GM18951 (cell line): ENCODE data around the gene AGAP1.
"Not testable (repeated sequence)": the region's sequence is repeated elsewhere in the genome, so short reads cannot be mapped to it uniquely, and the experiment has no call there.

ENCODE experiments used
- POLR2A ChIP-seq: IDR thresholded peaks from 4 replicates; pipeline ENCODE4 v1.6.1; 2011; ENCODE audit warnings: mild to moderate bottlenecking; ENCODE audit not compliant: insufficient read length, insufficient read depth; ENCODE audit errors: extremely low read depth
- in situ Hi-C: fragments of 300-500 bp; cut with MboI; formaldehyde crosslinking; loops from one replicate; pipeline ENCODE4 v1.12.0; 2022; ENCODE audit warnings: low sequenced_read_pairs, mixed read lengths, inconsistent platforms; ENCODE audit not compliant: unreplicated experiment

Gene AGAP1

DNA sequence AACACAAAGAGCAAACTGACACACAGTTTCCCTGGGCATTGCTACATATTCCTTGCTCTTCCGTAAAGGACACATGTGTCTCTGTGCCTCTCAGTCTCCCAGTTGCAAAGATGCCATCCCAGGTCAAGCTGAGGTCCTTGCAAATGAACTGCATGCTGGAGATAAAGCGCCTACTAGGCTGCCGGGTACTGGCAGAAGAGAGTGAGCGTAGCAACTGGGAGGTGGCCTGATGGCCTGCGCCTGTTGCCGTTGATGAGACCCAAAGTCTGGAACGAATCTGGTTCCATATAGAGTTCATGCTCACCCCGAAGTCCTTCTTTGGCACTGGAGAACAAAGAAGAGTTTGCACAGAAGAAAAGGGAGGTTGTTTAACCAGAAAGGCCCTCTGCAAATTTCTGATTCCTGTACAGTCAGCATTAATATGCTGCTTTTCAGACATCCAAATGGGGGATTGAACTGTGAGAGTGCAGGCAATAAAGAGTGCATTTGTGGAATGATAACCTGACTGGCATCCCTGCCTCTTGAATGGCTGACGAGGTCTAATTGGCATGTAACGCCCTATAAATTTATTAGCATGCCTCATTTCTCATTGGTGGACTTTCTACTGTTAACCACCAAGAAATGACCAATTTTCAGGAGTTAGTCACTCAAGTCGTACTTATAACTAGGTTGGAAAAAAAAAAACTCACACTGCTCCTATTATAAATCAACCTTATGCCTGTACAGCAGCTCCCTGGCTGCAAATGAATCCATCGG lies 595.6 kb downstream of the AGAP1 start:
- no peak for TF ChIP-seq POLR2A
- in situ Hi-C loops, result no loop called here

DNA sequence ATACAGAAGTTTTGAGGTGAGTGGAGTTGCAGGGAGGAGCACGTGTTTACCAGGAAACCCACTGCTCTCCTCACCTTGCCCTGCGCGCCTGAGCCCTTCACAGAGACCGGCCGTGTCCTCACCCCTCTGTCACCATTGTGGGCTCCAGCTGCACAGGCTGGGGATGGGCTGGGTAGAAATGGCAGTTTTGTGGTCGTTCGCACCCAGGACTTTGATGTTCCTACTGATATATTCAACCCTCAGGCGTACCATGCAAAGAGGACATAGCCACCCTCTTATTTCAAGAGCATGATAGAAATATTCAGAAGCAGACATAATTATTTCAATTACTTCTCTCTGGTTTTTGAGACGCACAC lies 596.2 kb downstream of the AGAP1 start:
- TF ChIP-seq POLR2A, result no peak
- in situ Hi-C loops, result no loop called here

DNA sequence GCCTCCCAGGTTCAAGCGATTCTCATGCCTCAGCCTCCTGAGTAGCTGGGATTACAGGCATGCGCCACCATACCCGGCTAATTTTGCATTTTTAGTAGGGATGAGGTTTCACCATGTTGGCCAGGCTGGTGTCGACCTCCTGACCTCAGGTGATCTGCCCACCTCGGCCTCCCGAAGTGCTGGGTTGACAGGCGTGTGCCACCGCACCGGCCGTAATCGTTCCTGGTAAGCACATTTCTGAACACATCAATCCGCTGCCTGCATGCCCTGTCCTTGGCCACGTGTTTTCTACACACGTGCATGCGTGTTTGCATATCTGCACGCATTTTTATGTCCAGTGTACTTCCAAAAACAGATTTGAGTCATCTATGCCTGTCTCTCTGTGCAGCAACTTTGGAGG lies 597.0 kb downstream of the AGAP1 start:
- in situ Hi-C loops, result not testable (repeated sequence)

DNA sequence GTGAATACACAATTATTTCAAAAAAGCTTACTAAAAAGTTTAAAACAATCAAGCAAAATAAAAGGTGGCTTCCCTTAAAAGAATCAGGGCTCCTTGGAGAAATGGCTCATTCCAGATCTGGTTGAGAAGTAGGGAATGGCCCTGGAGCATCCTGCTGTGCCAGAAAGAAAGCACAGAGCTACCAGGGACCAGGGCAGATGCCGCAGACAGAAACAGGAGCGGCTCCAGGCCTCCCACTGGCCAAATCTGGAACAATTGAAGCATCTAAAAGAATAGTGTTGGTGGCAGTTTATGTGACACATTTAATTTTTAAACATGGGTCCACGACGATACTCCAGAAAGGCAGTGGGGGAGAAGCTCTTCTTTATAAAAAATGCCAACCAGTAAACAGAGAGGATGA lies 598.9 kb downstream of the AGAP1 start:
- in situ Hi-C loops, result no loop called here
- TF ChIP-seq POLR2A, result no peak

DNA sequence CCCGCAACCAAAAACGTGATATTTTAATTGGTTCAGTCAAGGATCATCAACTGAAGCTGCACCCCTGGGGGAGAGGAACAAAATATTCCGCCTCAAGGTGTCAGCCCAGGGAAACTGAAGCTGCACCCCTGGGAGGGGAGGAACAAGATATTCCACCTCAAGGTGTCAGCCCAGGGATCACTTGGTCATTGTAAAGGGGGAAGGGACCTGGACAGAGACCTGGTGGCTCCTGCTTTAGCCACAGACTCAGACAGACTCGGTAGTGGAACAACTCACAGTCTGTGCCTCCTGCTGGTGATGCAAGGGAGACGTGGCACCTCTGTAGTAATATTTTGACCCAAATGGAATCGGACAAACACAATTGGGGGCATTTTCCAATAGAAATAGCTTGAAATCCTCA lies 599.3 kb downstream of the AGAP1 start:
- no peak for TF ChIP-seq POLR2A
- in situ Hi-C loops, result no loop called here

DNA sequence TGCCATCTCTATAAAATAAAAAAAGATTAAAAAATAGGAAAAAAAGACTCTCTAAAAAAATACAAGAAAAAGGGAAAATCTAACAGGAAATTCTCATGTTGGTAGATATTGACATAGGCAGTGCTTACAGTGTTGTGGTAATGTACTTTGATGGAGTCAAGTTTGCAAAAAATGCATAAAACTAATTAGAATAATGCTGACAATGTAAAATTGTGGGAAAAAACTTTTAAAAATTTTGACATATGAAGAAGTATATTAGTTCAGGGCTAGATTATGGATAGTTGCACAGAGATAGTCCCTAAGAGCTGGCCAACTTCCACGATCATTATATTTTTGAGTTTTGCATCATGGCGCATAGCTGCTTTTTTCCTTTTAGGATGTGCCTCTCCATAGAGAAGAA lies 601.7 kb downstream of the AGAP1 start:
- in situ Hi-C loops, result no loop called here
- TF ChIP-seq POLR2A, result no peak

DNA sequence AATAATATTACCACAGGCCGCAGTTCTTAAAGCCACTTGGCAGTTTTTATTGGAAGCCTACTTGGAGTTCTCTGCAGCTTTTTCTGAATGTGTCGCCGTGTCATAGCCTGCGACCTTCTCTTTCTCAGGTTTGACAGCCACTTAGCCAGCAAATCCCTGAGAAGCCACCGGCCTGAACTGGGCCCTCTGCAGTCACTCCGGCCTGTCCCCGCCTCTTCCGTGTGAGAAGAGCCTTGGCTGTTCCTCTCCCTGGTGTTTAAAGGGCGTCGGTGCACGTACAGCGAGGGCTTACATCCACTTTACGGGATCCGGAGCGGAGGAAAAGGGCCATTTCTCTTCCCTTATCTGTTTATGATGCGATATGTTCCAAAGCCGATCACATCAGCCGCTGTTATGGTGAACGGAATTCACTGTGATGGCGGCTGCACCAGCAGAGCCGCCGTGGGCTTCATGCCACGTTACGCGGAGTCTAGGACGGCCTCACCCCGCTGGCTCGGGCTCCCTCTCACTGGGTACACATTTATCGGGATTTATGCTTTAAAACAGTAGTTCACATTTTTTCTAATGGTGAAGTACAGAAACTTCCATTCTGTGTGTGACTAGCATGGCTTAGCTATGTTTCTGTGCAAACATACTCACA lies 607.6 kb downstream of the AGAP1 start:
- no peak for TF ChIP-seq POLR2A
- in situ Hi-C loops, result no loop called here

DNA sequence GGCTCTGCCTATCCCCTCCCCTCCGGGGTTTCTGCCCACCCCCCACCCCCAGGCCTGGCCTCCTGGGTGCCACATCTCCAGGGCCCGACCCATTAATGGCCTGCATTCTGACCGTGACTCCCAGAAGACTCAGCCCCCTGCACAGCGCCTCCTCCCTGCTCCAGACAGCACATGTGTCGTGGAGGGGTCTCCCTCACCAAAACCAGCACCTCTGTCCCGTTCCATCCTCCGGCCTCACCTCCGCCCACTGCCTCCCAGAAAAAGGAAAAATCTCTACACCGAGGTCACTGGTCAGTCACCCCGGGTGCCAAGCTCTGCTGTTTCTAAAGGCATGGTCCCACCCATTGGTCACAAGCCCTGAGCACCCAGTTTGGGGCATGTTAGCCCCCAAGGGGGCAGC lies 609.1 kb downstream of the AGAP1 start:
- TF ChIP-seq POLR2A, result no peak
- in situ Hi-C loops, result no loop called here

DNA sequence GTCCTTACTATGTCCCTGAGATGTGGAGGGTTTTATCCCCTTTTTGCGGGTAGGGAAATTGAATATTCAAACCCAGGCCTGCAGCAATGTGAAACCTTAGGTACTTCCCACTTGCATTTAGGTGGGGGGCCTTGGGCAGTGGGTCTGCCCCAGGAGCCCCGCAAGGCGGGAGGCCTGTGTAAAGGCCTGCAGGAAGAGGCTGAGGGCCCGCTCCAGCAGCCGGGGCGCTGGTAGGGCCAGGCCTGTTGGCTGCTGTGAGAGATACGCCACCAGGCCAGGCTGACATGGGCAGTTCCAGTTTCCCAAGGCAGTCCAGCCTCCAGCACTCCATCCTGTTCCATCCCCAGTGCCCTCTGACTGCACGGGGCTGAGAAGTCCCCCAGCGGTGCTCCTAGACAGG lies 610.1 kb downstream of the AGAP1 start:
- no peak for TF ChIP-seq POLR2A
- in situ Hi-C loops, result no loop called here

DNA sequence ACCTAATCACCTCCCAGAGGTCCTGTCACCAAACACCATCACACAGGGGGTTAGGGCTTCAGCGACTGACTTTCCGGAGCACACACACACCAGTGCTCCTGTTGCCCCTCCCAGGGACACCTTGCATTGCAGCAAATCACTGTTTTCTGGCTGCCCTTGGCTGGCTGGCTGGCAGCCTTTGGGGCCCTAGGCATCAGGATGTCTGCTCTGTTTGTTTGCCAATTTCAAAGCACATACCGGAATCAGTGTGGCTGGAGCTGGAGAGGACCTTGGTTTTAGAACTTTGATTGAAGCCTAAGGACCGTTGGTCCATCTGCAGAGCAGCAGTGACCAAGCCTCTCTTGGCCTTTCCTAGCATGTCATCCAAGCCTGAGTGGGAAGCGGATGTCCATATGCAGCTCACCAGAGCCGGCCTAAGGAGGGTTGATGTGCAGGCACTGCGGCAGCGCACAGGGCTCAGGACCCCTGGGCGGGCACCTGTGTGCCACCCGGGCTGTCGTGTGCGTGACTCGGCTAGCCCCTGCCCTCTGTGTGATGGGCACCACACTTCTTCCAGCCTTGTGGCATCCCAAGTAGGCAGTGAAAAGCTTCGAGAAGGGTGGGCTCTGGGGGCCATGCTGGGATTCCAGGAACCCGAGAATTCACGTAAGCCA lies 612.2 kb downstream of the AGAP1 start:
- no peak for TF ChIP-seq POLR2A
- in situ Hi-C loops, result no loop called here

DNA sequence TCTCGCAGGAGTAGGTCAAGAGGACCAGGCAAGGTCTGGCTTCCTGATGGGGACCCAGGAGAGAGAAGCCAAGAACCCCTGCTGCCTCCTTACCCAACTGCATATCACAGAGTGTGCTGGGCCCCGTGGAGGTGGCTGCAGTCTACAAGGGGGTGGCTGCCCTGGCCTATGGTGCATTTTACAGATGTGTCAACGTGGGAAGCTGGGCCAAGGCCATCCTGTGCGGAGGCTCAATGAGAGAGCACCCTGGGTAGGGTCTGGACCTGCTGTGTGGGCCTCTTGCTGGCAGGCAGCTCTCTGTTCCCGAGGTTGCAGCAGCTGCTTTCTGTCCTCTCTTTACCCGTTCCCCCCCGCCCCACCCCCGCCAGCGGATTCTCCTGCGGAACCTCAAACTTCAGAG lies 612.9 kb downstream of the AGAP1 start:
- TF ChIP-seq POLR2A, result no peak
- in situ Hi-C loops, result no loop called here

DNA sequence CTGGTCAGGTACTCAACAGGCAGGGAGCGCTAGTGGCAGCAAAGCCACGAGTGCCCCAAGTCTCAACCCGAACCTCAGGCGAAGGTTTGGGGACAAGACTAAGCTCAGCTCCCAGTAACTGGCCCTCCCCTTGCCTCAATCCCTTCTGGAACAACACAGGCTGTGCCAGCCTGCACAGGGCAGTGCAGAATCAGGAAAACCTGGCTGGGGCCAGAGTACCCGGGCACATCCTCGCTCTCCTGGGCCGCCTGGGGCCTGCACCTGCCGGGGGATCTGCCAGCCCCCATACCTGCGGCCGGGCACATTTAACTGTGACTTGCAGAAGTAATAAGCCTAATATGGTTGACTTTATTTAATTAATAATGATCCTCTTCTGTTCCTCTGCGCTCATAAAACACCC lies 613.7 kb downstream of the AGAP1 start:
- no peak for TF ChIP-seq POLR2A
- in situ Hi-C loops, result no loop called here

DNA sequence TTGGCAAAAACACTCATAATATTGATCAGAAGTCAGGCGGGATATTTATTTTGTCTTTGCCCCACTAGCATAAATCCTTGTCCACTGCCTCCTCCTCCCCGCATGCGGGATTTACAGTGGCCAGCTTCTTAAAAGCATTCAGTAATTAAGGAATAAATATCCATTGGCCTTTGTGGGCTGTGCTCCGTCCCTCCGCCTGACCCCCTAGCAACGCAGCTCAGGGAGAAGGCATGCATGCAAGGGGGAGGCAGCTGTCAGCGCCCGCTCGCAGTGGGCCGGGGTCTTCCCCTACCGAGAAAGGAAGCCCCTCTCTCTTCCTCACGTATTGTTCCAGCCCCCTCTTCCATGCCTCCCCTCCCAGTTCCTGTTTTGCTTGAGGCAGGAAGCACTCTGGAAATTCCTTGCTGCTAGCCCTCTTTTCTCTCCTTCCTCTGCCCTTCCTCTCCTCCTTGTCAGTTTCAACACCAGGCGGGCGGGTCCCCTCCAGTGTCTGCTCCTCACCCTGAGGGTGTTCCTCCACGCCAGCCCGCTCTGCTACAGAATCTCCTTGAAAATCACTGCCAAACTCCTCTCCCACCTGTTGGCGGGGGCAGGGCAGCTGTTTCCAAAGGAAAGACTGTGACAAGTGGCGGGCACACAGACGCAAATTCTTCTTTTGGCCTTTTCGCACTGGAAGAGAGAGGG lies 614.2 kb downstream of the AGAP1 start:
- in situ Hi-C loops, result no loop called here
- no peak for TF ChIP-seq POLR2A

DNA sequence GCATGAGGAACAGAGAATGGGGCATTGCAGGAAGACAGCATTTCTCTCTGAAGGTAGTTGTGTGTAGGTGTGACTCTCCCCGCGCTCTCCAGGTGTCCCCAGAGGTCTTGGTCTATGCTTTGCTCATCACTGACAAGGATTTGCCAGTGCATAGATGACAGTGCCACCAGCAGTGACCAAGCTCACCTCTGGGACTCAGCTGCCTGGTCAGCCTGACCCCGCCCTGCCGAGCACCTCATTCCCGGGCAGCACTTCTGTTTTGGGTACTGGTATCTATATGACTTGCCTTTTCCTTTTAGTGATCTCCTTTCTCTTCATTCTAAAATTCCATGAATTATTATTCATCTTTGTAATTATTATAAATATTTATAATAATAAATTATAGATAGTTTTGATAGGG lies 615.2 kb downstream of the AGAP1 start:
- no peak for TF ChIP-seq POLR2A
- in situ Hi-C loops, result no loop called here
